ENCODE results near the gene ABHD8.
"Not testable (repeated sequence)": the region's sequence is repeated elsewhere in the genome, so short reads cannot be mapped to it uniquely, and the experiment has no call there.

ABHD8 gene

DNA sequence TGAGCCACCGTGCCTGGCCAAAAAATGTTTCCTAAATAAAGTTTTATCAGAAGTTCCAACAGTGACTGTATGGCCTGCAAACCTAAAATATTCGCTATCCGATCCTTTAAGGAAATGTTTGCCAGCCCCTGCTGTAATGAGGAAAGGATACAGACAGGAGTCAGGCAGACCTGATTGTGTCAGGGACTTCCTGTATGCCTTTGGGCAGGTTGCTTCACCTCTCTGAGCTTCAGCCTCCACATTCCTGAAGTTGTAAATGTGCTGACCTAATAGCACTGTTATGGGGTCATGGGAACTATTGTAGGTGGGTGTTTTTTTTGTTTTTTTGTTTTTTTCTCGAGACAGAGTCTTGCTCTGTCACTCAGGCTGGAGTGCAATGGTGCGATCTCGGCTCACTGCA lies 6.2 kb downstream of the ABHD8 start:
- DNase-seq (ENCODE audit: low read depth), result no peak

DNA sequence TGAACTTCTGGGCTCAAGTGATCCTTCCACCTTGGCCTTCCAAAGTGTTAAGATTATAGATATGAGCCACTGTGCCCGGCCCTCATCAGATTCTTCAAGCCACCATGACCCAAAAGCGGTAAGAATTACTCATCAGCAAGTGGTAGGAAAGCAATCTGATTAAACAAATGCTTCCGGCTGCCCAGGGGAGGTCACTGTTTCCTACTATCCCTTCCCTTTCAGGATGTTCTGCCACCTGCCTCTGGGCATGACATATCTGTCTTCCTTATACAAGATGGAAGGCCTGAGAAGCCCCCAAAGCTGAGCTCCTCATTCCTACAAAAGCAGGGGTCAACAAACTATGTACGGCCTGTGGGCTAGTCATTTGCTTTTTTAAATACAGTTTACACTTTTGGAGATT lies 7.0 kb downstream of the ABHD8 start:
- DNase-seq (ENCODE audit: low read depth), result no peak

DNA sequence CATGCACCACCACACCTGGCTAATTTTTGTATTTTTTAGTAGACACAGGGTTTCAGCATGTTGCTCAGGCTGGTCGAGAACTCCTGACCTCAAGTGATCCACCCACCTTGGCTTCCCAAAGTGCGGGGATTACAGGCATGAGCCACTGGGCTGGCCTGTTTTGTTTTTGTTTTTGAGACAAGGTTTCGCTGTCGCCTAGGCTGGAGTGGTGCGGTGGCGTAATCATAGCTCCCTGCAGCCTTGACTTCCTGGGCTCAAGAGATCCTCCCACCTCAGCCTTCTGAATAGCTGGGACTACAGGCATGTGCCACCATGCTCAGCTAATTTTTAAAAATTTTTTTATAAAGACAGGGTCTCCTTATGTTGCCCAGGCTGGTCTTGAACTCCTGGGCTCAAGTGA lies 7.7 kb downstream of the ABHD8 start:
- DNase-seq (ENCODE audit: low read depth), result not testable (repeated sequence)

DNA sequence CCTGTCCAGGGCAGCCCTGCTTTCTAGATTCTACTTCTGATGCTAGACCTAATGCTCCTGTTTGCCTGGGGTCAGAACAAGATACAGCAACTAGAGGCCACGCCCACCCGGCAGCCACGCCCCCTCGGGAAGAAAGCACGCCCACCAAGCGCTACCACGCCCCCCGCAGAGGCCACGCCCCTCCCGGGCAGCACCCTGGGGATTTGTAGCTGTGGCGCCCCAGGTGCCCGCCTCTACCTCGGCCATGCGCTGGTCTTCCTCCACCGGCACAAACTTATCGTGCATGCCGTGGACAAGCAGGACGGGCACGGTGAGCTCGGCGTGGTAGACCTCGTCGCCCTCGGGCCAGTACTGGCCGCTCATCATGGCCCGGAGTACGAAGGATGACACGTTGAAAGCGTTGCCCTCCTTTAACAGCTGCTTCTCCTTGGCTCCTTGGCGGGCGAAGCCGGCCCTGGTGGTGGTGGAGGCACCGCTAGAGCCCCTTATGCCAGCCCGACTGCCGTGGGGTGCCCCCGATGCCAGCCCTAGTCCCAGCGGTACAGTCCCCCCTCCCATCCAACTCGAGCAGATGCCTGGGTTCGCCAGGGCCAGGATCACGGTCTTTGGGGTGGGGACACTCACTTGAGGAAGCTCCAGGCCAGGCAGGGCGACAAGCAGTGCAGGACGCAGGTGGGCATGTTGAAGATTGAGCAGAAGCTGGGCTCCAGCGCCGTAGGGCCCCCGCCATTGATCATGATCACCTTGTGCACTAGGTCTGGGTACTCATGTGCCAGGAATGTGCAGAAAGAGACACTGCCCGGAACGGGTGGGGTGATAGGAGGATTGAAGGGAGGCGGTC lies 9.0 kb downstream of the ABHD8 start:
- peak; percentile 37 for DNase-seq (ENCODE audit: low read depth)

DNA sequence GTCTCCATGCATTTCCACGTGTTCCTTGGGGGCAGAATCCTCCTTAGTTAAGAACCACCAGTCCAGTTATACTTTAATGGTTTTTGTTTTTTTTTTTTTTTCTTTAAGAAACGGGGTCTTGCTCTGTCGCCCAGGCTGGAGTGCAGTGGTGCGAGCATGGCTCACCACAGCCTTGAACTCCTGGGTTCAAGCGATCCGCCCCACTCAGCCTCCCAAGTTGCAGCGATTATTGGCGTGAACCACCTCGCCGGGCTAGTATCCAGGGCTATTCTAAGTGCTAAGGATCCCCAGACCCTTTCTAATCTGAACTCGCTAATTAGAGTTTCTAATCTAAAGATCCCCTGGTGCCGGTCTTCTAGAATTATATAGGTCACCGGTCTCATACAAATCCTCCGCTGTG lies 9.6 kb downstream of the ABHD8 start:
- no peak for DNase-seq (ENCODE audit: low read depth)

DNA sequence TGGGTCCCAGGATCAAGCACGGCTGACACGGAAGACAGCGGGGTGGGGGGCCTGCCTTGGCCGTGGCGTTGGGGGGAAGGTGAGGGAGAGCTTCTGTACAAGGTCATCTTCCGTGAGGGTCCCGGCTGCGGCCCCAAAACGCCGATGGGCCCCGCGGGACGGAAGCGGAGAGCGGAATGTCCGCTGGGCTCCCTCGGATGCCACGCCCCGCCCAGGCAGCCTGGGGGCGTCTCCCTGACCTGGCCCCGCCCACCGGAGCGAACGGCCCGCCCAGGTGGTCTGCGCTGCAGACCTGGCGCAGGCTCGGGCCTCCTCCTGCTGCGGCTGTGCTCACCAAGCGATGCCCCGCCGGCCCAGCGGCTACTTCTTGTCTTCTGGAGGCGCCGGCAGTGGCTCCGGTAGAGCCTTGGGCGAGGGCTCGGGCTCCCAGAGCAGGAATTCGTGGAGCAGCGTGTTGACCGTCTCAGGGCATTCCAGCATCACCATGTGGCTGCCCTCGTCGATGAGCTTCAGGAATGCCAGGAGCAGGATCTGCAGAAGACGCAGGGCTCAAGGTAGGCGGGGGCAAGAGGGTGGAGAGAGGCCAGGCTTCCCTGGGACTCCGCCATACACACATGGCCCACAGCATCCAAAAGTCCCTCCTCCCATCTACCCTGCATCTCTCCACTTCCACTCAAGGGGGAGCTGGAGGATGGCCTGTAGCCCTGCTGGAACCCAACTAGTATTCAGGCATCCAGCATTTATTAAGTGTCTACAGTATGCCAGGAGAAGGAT lies 10.7 kb downstream of the ABHD8 start:
- DNase-seq (ENCODE audit: low read depth), result peak; percentile 77

DNA sequence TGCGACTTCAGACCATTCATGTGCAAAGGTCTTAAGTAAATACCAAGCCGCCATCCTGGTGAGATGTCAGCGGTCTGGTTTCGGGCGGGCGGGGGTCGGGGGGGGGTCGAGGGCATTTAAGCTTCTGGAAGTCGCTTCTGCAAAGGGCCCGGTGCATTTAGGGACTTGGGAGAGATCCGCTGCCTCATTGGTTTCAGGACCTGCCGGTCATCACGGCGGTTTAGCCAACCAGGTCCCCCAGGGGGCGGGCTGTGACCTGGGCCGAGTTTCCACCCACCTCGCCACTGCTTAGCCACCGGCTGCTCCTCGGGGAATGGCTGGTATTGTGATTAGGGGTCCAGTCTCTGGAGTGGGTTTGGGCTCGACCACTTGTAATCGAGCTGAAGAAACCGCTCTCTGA lies 13.7 kb downstream of the ABHD8 start:
- DNase-seq (ENCODE audit: low read depth), result no peak

DNA sequence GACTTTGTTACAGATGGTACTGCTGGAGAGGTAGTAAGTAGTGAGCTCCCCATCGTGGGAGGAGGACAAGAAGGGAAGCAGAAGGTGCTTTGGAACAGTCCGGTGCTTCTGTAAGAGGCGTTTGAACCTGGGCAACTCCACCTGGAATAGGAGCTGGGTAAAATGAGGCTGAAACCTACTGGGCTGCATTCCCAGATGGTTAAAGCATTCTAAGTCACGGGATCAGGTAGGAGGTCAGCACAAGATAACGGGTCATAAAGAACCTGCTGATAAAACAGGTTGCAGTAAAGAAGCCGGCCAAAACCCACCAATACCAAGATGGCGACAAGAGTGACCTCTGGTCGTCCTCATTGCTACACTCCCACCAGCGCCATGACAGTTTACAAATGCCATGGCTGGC lies 16.5 kb downstream of the ABHD8 start:
- no peak for DNase-seq (ENCODE audit: low read depth)

DNA sequence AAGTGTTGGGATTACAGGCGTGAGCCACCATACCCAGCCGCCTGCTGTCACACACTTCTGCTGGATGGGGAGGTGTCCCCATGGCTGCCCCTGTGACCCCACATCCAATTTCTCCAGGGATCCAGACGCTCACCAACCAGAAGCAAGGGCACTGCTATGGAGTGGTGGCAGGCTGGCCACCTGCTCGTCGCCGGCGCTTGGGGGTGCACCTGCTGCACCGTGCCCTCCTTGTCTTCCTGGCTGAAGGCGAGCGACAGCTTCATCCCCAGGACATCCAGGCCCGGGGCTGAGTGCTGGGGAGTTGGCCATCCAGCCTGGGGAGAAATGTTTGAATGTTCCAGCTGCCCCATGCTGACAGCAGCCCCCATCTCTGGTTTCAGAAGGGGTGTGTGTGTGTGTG lies 17.0 kb downstream of the ABHD8 start:
- DNase-seq (ENCODE audit: low read depth), result no peak

DNA sequence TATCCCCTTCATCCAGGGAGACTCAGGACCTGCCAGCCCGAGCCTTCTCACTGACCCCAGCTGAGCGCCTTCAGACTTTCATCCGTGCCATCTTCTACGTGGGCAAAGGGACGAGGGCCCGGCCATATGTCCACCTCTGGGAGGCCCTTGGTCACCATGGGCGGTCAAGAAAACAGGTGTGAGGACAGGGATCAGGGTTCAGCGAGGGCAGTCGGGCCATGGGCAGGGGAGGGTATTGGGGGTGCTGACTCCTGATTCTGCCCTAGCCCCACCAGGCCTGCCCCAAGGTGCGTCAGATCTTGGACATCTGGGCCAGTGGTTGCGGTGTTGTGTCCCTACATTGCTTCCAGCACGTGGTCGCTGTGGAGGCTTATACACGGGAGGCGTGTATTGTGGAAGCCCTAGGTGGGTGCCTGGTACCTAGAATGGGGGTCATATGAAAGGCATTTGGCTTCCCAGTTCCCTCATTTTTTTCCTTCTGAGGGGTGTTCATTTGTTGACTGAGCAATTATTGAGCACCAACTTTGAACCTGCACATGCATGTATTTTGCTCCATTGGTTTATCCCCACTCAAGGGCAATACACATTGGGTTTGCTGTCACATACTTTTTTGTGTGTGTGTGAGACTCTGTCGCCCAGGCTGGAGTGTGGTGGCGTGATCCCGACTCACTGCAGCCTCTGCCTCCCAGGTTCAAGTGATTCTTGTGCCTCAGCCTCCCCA lies 17.6 kb downstream of the ABHD8 start:
- no peak for DNase-seq (ENCODE audit: low read depth)

DNA sequence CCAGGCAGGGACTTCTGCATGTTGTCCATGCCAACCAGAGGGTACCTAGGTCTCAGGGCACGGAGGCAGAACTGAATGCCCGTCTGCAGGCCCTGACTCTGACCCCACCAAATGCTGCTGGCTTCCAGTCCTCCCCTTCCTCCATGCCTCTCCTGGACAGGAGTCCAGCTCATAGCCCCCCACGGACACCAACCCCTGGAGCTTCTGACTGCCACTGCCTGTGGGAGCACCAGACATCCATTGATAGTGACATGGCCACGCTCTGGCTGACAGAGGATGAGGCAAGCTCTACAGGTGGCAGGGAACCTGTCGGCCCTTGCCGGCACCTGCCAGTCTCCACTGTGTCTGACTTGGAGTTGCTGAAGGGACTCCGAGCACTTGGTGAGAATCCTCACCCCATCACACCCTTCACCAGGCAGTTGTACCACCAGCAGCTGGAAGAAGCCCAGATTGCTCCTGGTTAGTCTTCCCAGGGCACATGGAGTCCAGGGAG lies 19.7 kb downstream of the ABHD8 start:
- DNase-seq (ENCODE audit: low read depth), result no peak

DNA sequence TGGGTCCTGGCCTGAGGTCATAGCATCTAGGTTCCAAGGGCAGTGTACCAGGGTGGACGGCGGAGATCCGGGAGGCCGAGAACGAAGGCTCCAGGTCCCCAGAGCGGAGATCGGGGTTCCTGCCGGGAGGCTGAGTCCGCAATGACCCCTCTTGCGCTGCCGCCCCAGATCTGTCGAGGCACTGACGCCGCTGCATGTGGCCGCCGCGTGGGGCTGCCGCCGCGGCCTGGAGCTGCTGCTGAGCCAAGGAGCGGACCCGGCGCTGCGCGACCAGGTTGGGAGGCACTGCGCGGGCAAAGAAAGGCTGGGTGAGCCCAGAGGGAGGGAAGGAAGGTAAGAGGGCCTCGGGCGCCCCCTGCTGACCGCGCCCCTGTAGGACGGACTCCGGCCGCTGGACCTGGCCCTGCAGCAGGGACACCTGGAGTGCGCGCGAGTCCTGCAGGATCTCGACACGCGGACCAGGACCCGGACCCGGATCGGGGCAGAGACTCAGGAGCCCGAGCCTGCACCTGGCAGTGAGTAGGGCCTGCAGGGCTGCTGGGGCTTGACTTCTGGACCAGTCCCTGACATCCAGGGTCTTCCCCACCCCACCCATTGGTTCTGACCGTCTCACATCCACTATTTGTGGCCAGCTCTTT lies 20.6 kb downstream of the ABHD8 start:
- peak; percentile 64 for DNase-seq (ENCODE audit: low read depth)

DNA sequence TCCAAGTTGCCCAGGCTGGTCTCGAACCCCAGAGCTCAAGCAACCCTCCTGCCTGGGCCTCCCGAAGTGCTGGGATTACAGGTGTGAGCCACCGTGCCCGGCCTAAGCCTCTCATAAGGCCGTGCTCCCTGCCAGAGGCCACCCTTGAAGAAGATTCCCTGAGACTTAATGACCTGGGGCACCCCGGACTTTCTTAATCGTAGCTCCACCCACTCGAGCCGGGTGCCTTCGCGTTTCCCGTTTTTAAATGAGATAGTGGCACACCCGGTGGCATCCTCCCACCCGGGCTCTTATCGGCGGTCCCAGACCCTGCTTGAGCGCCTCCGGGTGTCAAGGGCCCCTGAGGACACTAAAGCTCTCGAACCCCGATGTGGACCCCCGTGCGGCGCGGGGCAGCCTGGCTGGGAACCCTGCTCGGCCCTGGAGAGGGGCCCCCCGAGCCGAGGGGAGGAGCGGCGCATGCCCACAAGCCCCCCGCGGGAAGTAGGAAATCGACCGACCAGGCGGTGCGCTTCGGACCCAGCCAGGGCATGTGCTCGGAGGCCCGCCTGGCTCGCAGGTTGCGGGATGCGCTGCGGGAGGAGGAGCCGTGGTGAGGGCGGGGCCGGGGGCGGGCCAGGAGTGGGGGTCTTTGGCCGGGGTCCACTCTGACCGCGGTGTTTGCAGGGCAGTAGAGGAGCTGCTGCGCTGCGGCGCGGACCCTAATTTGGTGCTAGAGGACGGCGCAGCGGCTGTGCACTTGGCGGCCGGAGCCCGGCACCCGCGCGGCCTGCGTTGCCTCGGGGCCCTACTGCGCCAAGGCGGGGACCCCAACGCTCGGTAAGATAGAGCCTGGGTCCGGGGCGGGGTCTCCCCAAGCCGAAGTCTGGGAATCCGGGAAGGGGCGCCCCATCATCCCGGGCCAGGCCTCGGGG lies 21.6 kb downstream of the ABHD8 start, which contains the start of gene ANKLE1:
ANKLE1 (plus strand) TSS at position 511 of the 914 bp plus-strand sequence; CDS start at position 531, 20 bp downstream.
- peak; percentile 33 for DNase-seq (ENCODE audit: low read depth)

DNA sequence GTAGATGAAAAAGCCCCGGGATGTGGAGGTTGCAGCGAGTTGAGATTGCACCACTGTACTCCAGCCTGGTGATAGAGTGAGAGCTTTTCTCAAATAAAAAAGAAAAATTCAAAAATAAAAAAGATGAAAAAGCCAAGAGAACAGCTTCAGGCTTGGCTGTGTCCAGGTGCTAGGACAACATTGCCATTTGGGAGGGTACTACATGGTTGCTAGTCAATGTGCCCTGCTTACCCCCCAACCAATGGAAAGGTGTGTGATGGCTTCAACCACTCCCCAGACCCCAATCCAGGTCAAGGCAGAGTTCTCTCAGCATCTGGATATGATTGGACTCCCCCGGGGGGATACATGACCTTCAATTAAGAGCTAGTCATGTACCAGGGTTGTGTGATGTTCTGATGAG lies 23.8 kb downstream of the ABHD8 start:
- DNase-seq (ENCODE audit: low read depth), result no peak

DNA sequence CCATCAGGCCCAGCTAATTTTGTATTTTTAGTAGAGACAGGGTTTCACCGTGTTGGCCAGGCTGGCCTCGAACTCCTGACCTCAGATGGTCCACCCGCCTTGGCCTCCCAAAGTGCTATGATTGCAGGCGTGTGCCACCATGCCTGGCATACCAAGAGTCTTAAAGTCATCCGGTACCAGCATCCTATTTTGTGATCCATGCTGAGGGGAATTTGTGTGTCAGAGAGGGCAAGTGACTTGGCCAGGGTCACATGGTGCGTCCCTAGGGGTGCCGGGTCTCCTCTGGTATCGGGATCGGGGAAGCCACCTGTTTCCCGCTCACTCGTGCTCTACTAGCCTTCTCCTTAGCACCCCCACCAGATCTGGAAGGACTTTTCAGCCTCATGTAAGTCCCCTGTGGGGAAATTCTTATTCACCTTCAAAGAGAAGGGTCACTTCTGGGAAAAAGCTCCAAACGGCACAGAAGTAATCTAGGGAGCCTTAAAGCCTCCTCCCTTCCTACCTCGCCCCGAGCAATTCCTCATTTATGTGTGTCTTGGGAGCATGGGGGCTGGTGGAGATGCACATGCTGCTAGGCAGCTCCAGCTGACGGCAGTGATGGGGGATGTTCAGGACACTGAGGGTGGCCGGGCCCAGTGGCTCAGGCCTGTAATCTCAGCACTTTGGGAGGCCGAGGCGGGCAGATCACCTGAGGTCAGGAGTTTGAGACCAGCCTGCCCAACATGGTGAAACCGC lies 27.6 kb downstream of the ABHD8 start:
- DNase-seq (ENCODE audit: low read depth), result no peak

DNA sequence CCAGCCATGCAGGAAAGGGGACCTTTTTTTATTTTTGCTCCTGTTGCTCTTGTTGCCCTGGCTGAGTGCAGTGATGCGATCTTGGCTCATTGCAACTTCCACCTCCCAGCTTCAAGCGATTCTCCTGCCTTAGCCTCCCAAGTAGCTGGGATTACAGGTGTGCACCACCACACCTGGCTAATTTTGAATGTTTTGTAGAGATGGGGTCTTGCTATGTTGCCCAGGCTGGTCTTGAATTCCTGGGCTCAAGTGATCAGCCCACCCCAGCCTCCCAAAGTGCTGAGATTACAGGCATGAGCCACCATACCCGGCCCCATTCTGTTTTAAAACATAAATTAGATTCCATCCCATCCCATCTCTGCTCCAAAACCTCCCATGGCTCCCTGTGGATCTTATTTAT lies 28.3 kb downstream of the ABHD8 start:
- DNase-seq (ENCODE audit: low read depth), result not testable (repeated sequence)

DNA sequence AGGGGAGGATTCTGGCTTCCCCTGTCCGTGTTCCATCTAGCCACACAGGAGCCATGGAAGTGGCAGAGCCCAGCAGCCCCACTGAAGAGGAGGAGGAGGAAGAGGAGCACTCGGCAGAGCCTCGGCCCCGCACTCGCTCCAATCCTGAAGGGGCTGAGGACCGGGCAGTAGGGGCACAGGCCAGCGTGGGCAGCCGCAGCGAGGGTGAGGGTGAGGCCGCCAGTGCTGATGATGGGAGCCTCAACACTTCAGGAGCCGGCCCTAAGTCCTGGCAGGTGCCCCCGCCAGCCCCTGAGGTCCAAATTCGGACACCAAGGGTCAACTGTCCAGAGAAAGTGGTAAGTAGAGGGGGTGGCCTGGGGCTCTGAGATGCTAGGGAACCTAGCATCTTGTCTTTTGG lies 34.5 kb downstream of the ABHD8 start:
- DNase-seq (ENCODE audit: low read depth), result no peak

DNA sequence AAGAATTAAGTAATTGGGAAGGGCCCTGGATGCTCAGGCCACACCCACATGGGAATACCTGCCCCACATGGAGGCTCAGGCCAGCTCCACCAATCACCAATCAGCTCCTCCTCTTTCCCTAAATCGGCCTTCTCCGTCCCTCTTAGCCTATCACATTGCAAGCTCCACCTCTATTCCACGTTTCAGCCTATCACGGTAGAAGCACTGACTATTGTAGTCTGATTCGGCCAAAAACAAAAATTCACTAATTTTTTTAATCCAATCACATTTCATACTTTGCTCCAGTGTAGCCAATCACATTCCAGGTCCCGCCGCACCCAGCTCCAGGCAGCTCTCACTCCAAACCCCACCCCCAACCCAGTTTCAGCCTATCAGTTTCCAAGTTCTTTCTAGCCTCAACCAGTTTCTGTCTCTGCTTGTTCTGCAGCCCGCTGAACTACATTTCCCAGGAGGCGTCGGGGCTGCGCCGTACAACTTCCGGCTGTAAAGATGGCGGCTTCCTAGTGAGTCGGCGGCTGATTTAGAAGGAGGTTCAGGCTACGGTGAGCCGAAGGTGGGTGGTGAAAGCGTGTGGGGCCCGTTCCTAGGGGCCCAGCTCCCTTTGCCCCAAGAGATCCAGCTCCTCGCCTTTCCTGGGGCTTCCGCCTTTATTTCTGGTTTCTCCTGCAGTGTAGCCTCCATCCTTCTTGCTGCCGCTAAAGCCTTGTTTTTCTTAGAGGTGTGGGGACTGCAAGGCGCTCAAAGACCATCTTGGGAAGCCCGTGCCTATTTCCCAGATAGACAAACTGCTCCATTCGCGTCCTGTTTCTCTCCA lies 36.0 kb downstream of the ABHD8 start, which contains the start of gene BABAM1:
BABAM1 (plus strand) TSS at position 469 of the 814 bp plus-strand sequence. CDS start 1,364 bp downstream, outside the sequence.
- peak; percentile 69 for DNase-seq (ENCODE audit: low read depth)

DNA sequence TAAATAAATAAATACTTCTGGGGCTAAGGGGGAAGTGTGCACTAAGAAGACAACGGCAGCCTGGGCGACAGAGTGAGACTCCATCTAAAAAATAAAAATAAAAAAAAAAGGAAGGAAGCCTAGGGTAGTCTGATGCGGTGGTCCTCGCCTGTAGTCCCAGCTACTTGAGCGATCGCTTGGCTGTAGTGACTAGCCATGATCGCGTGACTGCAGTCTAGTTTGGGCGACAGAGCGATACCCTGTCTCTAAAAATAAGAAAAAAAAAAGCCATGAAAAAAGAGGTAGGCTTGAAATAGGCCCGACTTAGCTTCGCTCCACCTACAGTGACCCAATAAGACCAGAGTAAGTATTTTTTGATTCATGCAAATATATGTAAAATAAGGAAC lies 36.6 kb downstream of the ABHD8 start:
- DNase-seq (ENCODE audit: low read depth), result no peak

All from stimulated activated CD8-positive, alpha-beta memory T cell treated with anti-CD3 and anti-CD28 coated beads, Interleukin-15, amount 100 ng/mL, for 24 hours (primary cell).